K562 (cell line): ENCODE data around the gene GNS. TPM values are rescaled to one million over a fixed set of nuclear protein-coding genes. Genes with fewer than 3 reads are reported as not detected.

Experiments used
- KDM4B ChIP-seq, 2 experiments: fragments of 450-650 bp in 1 of 2; sonication (generic) in 1 of 2; IDR thresholded peaks; 2 replicates each; pipeline ENCODE4 v1.6.1; 2016 to 2017; ENCODE audit warnings: borderline replicate concordance in 2 of 2, antibody characterized with exemption in 1 of 2, low read depth in 1 of 2, mild to moderate bottlenecking in 1 of 2
- TAF7 ChIP-seq: fragments of 450-650 bp; IDR thresholded peaks from 2 replicates; pipeline ENCODE4 v1.6.1; 2016; ENCODE audit warnings: missing genetic modification characterization, missing compliant biosample characterization
- TSC22D4 ChIP-seq: fragments of 450-650 bp; IDR thresholded peaks from 2 replicates; pipeline ENCODE4 v1.6.1; 2016; ENCODE audit warnings: missing genetic modification characterization, missing biosample characterization, control low read depth
- polyA plus RNA-seq, 8 experiments: library from polyadenylated mRNA; depleted of rRNA in 4 of 8; stranded (reverse) in 5 of 8; unstranded in 3 of 8; fragments of >200 nt; fragmentation: Nextera tagmentation in 2 of 8; fragmentation: Illumina TruSeq in 1 of 8; extraction: Ambion mirVana in 2 of 8; extraction: Trizol in 1 of 8; gene quantifications; 2 replicates each; pipeline versions ENCODE4 v1.2.1 to v1.2.3, GENCODE V29; 2011 to 2014; ENCODE audit warnings: inconsistent platforms in 1 of 8, missing spikeins in 1 of 8
- total RNA-seq, 7 experiments: library from RNA; depleted of rRNA in 6 of 7; stranded (reverse); fragments of >200 nt in 6 of 7; fragmentation: Illumina TruSeq in 2 of 7; extraction: Trizol in 2 of 7; gene quantifications; 2 replicates each; pipeline versions ENCODE4 v1.2.1 to v1.2.3, GENCODE V29; 2011 to 2021; ENCODE audit warnings: low replicate concordance in 1 of 7
- TF ChIP-seq, protein P1 (sequence below), 2 experiments: fragments of 450-650 bp; IDR thresholded peaks; 2 replicates each; pipeline ENCODE4 v1.6.1; 2016; ENCODE audit warnings: mild to moderate bottlenecking in 2 of 2, borderline replicate concordance in 1 of 2, low read depth in 1 of 2, moderate library complexity in 1 of 2

GNS gene
- total and polyA plus RNA-seq, 9 of the 15 experiments (the other 6 are each of a cell fraction or from before 2014, with no cell fraction given) = 4.6 to 30.3 (median 18.9) TPM

DNA sequence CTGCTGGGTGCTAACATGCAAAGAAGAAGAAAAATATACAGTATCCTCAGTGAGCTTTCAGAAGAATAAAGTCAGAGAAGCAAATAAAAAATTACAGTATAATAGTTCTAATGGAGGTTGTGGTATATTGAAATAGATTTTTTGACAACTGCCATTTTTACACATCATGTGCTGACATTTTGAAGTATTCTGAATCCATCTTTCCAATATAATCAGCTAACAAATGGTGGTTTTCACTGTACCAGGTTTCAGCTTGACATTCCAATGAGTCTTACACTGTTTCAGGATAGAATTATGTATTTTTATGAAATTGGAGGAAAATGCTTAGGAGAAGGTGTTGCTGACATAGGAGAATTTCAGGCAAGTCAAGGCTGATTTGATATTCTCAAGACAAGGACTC lies 39.0 kb upstream of the GNS start (continued):
- TF ChIP-seq, protein P1, sequence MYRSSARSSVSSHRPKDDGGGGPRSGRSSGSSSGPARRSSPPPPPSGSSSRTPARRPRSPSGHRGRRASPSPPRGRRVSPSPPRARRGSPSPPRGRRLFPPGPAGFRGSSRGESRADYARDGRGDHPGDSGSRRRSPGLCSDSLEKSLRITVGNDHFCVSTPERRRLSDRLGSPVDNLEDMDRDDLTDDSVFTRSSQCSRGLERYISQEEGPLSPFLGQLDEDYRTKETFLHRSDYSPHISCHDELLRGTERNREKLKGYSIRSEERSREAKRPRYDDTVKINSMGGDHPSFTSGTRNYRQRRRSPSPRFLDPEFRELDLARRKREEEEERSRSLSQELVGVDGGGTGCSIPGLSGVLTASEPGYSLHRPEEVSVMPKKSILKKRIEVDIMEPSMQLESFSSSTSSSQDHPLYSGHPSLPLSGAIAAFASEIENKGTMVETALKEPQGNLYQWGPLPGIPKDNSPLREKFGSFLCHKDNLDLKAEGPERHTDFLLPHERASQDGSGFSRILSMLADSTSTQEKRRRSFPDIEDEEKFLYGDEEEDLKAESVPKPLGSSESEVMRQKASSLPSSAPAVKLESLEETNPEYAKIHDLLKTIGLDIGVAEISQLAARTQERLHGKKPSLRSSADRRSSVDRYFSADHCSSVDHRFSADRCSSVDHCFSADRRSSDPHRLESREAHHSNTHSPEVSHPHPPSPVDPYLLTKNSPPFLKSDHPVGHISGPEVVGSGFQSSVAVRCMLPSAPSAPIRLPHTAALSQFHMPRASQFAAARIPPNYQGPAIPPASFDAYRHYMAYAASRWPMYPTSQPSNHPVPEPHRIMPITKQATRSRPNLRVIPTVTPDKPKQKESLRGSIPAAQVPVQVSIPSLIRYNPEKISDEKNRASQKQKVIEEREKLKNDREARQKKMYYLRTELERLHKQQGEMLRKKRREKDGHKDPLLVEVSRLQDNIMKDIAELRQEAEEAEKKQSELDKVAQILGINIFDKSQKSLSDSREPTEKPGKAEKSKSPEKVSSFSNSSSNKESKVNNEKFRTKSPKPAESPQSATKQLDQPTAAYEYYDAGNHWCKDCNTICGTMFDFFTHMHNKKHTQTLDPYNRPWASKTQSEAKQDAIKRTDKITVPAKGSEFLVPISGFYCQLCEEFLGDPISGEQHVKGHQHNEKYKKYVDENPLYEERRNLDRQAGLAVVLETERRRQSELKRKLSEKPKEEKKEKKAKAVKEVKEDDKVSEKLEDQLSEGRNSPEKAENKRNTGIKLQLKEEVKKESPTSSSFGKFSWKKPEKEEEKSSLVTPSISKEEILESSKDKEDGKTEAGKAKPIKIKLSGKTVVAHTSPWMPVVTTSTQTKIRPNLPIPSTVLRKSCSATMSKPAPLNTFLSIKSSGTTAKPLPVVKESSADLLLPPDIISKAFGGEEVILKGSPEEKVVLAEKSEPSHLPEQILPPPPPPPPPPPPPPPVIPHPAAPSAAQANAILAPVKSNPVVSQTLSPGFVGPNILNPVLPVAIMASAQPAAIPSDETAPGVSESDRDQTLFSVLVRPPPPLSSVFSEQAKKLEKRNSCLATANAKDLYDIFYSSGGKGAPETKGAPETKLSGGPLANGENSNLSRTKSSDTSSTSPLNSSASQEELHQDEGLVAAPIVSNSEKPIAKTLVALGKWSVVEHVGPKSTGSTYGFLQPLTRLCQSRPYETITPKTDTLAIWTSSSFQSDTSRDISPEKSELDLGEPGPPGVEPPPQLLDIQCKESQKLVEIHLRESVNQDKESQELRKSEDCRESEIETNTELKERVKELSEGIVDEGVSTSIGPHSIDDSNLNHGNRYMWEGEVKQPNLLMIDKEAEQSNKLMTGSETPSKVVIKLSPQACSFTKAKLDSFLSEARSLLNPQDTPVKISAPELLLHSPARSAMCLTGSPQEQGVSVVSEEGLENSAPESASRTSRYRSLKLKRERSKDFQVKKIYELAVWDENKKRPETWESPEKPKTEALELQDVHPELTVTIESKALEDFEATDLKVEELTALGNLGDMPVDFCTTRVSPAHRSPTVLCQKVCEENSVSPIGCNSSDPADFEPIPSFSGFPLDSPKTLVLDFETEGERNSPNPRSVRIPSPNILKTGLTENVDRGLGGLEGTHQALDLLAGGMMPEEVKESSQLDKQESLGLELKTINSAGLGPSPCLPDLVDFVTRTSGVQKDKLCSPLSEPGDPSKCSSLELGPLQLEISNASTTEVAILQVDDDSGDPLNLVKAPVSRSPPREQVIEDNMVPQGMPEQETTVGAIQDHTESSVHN (IDR thresholded peaks at IDR 0.05; ENCODE audit: borderline replicate concordance in 1 of 2, low read depth in 1 of 2) = no peak
- TF ChIP-seq TAF7 (tag) (no peak), KDM4B (IDR thresholded peaks at IDR 0.05; ENCODE audit: borderline replicate concordance in 2 of 2, low read depth in 1 of 2) (no peak), TSC22D4 (tag) (no peak)
- TF ChIP-seq, all 486 proteins: peak for 0
